Keratinocyte (primary cell): ENCODE measurements around the gene AFG1L.

Source experiments
- CTCF ChIP-seq, 3 experiments: IDR thresholded peaks in 1 of 3; conservative IDR thresholded peaks in 1 of 3; optimal IDR thresholded peaks in 1 of 3; 2 replicates in 2 of 3; 3 replicates in 1 of 3; pipeline versions ENCODE3 to v1.5.1; 2011; ENCODE audit warnings: low read length in 3 of 3, mild to moderate bottlenecking in 3 of 3, moderate library complexity in 2 of 3, control low read depth in 1 of 3, inconsistent platforms in 1 of 3; ENCODE audit not compliant: insufficient read depth in 2 of 3; ENCODE audit errors: extremely low read depth in 1 of 3
- EZH2 ChIP-seq: IDR thresholded peaks from one replicate; pipeline ENCODE4 v1.6.1; 2012; ENCODE audit warnings: inconsistent platforms, mild to moderate bottlenecking, low read length, moderate library complexity

DNA sequence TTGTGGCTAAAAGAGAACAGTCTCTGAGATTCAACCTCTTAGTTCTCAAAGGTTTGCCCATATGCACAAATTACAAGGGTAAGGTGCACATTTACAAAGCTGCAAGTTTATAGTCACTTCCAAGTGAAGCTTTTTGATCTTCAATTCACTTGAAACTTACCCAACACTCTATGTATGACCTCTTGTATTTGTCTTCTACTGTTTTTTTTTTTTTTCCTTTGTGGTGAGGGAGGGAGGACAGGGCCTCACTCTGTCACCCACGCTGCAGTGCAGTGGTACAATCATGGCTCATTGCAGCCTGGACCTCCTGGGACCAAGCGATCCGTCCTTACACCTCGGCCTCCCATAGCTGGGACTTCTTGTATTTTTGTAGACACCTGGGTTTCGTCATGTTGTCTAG is 261.4 kb downstream of the AFG1L start:
- TF ChIP-seq CTCF (optimal IDR thresholded peaks at IDR 0.05 in 1 of 3, IDR thresholded peaks at IDR 0.05 in 1 of 3, conservative IDR thresholded peaks at IDR 0.05 in 1 of 3; ENCODE audit: extremely low read depth in 1 of 3, insufficient read depth in 2 of 3, low read length in 3 of 3) = no peak
- no peak for TF ChIP-seq EZH2
